Mammary epithelial cell (primary cell): ENCODE measurements around the gene TTLL6.

Experiments used
- EZH2 ChIP-seq: IDR thresholded peaks from 2 replicates; pipeline ENCODE4 v1.6.1; 2012; ENCODE audit warnings: low read length, inconsistent platforms, borderline replicate concordance
- TF ChIP-seq, protein P1 (sequence below), 2 donors: IDR thresholded peaks in 1 of 2; conservative IDR thresholded peaks in 1 of 2; 2 replicates each; pipeline ENCODE4 v1.5.1; 2011 to 2012; ENCODE audit warnings: inconsistent platforms in 2 of 2, low read length in 2 of 2, mild to moderate bottlenecking in 2 of 2, control low read depth in 1 of 2, low read depth in 1 of 2; ENCODE audit not compliant: insufficient read depth in 1 of 2; ENCODE audit errors: extremely low read depth in 1 of 2

DNA sequence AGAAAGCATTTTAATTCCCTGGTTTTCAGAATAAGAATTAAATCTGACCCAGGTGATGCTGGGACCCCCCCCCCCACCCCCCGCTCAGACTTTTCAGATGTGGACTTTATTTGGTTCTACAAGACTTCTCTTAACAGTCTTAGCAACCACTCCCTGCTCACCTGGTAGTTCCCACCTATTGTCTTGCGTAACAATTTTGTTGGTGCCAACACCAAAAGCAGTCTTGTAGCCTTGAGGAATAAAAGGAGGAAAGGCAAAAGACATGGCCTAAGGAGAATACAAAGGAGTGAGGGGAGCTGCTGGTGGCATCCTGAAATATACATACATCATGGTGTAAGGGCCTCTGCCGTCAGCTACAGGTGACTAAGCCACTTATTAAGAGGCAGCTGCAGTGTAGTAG lies 5.0 kb downstream of the TTLL6 start:
- TF ChIP-seq, protein P1, sequence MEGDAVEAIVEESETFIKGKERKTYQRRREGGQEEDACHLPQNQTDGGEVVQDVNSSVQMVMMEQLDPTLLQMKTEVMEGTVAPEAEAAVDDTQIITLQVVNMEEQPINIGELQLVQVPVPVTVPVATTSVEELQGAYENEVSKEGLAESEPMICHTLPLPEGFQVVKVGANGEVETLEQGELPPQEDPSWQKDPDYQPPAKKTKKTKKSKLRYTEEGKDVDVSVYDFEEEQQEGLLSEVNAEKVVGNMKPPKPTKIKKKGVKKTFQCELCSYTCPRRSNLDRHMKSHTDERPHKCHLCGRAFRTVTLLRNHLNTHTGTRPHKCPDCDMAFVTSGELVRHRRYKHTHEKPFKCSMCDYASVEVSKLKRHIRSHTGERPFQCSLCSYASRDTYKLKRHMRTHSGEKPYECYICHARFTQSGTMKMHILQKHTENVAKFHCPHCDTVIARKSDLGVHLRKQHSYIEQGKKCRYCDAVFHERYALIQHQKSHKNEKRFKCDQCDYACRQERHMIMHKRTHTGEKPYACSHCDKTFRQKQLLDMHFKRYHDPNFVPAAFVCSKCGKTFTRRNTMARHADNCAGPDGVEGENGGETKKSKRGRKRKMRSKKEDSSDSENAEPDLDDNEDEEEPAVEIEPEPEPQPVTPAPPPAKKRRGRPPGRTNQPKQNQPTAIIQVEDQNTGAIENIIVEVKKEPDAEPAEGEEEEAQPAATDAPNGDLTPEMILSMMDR (conservative IDR thresholded peaks at IDR 0.05 in 1 of 2, IDR thresholded peaks at IDR 0.05 in 1 of 2; ENCODE audit: extremely low read depth in 1 of 2, insufficient read depth in 1 of 2, low read depth in 1 of 2, low read length in 2 of 2): no peak
- TF ChIP-seq EZH2: no peak
